ENCODE data around the gene TMEM86A.
A peak's percentile ranks its signal among the peaks of the same experiment; 100 is the strongest.

Gene TMEM86A

DNA sequence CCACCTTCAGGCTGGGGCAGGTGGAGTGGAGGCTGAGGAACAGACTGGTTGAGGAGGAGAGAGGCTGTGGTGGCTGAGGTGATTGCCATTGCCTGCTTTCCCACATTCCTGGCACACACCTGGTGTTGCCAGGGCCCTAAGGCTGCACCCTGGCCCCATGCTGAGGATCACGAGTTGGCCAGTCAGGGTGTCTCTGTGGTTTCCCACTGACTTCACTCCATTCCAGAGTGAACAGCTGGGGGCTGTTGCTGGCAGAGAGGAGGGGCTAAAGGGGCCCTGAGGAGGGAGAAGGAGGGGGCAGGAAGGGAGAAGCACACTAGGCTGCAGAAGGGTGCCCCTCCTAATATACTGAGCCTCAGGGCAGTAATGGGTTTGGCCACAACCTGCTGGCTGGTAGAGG lies 1.8 kb downstream of the TMEM86A start:
- no peak for DNase-seq

- no peak for DNase-seq
Measured at GRCh38 chr11:18700872-18701271, 2.3 kb downstream of the TMEM86A start.

GRCh38 chr11:18701614-18702216 lies 3.1 kb downstream of the TMEM86A start:
- DNase-seq, result no peak

- no peak for DNase-seq
Measured at GRCh38 chr11:18703001-18703763, 4.6 kb downstream of the TMEM86A start.

DNA sequence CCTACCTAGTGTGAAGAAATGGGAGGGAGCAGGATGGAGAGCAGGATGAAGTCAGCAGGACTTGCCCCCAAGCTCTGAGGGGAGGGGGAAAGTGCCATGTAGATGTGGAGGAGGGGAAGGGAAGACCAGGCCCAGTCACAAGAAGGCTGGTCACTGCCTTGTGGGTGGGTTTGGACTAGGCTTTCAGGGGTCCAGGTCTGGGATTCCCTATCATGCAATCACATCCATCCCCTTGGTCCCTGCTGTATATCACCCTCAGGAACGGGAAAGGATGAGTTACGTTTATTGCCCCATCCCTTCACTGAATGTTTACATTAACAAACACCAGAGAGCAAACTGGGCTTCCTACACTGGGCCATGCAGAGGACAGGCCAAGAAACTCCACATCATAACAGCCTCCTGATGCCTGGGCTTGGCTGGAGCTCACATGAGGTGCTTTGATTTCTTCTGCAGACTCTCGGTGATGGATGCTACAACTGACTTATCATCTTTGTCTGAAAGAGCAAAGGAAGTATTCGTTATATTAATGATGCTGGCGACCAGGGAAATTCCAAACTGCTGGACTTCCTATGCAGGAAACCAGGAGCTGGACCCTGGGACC lies 5.6 kb downstream of the TMEM86A start:
- no peak for DNase-seq

DNA sequence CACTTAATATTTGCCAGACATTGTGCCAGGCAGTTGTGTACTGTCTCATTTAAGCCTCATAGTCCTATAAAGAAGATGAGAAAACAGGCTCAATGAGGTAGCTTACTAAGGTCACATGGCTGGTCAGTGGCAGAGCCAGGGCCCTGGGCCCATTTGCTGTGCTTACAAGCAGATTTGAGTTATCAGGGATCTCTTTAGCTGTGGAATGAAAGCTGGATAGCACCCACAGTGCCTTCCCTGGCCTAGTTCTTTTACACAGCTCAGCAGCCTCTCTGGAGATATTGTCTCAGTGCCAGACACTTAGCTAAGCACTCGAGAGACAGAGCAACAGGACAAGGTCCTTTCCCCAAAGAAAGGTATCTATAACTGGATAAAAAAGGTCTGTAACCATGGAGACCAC lies 6.1 kb downstream of the TMEM86A start:
- DNase-seq, result no peak

- DNase-seq, result no peak
Measured at GRCh38 chr11:18705651-18706281, 7.2 kb downstream of the TMEM86A start.

DNA sequence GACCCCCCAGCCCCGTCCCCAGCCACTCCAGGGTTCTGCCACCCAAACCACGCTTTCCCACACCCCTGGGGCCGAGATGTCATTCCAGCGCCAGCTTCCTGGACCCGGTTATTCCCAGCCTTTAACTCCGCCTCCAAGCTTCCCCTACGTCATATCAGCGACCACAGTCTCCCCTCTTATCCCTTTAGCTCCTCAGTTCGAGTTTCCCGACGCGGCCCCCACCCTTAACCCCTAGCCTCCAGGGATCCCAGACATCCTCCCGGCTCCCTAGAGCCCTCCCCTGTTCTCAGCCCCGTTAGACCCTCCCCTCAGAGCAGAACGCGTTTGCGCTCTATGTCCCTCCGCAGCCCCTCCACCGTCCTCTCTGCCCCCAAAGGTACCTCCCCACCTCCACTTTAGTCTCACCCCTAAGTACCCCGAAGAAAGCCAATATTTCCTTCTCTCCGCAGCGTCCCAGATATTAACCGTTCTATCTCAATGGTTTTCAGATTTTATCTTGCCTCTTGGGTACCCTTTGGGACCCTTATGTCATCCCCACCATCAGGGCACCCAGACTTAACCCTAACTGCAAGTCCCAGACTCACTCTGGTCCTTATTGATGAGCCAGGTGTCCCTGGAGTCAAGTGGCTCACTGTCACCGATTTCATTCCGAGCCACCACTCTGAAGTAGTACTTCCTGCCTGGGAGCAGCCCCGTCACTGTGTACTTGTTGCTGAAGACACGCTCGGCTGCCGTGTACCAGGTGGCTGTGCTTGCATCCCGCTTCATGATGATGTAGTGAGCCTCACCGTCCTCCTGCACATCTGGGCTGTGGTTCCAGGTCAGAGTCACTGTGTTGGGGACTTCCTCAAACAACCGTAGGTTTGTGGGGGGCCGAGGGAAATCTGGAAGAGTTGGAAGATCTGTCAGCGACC lies 8.0 kb downstream of the TMEM86A start:
- peak; percentile 36 for DNase-seq

DNA sequence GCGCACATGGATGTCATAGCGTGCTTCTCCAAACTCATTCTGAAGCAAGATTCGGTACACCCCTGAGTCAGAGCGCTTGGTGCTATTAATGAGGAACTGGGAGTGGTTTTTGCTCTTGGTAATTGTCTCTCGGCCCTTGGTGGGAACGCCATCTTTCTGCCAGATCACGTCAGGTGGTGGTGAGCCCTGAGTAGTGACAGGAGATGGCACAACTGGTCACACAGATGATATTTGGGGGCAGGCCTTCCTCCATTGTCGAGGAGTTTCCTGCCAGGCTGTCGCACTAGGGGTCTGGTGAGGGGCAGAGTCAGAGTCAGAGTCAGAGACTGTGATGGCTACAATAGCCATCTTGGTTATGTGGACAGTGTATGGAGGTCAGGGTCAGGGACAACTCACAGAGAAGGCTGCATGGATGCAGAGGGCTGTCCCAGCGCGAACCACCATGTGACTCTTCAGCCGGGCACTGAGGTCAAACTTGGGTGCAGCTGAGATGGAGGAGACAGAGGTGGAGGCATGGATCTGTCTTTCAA lies 9.3 kb downstream of the TMEM86A start:
- no peak for DNase-seq

GRCh38 chr11:18709414-18709813 lies 10.8 kb downstream of the TMEM86A start:
- DNase-seq, result no peak

DNA sequence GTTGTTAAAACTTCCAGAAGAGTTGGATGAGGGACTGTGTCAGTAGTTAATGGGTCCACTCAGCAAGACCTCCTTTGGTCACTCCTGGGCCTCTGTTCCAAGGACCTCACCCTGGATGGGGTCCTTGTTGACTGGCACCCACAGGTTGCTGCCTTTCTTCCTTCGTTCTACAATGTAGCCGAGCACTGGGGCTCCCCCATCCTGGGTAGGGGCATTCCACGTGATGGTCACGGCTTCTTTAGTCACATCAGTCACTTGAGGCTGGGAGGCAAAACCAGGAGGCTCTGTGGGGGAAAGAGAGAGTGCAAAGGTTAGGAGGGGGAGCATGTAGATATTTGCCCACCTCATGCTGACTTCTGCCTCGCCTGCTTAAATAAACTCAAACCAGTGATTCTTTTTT lies 12.0 kb downstream of the TMEM86A start:
- DNase-seq, result no peak

GRCh38 chr11:18713646-18714442 lies 15.3 kb downstream of the TMEM86A start:
- DNase-seq, result no peak

- no peak for DNase-seq
Measured at GRCh38 chr11:18714443-18714780, 15.8 kb downstream of the TMEM86A start.

GRCh38 chr11:18715476-18715875 lies 16.9 kb downstream of the TMEM86A start:
- no peak for DNase-seq

DNA sequence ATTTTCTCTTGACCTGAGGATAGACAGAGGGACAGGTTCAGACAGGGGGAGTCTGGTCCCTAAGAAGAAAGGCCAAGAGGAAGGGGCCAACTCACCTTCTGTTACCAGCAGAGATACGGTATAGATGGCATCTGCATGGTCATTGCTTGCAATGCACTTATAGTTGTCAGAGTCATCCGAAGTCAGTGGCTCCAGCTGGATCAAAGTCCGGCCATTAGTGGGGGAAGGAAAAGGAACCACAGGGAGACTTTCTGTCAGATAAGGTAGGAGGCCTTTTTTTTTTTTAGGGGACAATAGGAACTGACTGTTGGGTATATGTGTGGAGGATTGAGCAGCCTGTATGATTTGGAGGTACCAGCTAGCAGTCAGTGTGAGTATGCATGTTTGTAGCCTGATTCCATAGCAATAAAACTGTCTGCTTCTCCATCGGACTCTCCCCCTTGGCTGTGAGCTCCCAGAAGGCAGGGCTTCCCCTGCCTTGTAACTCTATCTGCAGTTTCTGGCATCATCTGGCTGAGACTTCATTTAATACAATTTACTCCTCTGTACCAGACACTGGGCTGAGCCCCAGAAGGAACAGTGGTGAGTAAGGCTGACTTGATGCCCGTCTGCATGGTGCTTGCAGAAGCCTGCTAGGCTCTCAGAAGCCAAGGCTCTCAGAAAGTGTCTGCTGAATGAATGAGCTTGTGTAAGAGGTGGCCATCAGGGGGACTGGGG lies 21.7 kb downstream of the TMEM86A start:
- DNase-seq, result no peak

DNA sequence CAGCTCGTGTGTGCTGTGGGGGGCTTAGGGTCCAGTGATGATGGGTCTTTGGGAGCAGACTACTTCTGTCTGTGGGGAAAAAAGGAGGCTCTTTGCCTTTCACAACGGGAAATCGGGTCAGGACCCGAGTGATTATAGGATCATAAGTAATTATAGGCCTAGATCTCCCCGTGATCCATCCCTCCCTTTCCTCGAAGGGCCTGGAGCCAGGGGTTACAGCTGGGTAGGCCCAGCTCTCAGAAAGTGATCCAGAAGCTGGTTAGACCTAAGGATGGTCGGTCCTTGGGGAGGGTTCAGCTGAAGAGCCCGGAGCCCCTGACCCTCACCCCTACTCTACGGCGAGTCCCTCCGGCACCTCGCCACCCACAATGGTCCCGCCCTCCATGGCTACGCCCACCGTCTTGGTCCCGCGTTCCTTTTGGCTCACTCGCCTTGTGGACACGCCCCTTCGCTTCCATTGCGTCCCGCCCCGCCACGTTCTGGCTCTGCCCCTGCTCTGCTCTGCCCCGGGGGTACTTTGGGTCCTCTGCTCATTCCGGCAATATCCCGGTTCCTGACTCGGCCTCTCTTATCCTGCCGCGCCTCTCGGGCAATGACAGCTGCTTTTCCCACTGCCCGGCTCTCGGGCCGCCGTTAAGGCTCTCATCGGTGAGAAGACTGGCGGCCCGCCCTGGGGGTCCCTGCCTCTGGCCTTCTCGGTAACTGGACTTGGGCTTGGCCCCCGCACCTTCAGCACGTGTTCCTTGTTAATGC lies 22.4 kb downstream of the TMEM86A start:
- DNase-seq, result peak; percentile 79

GRCh38 chr11:18721561-18722292 lies 23.1 kb downstream of the TMEM86A start:
- no peak for DNase-seq

- no peak for DNase-seq
Measured at GRCh38 chr11:18722293-18722637, 23.7 kb downstream of the TMEM86A start.

GRCh38 chr11:18723991-18724390 lies 25.4 kb downstream of the TMEM86A start:
- no peak for DNase-seq

- no peak for DNase-seq
Measured at GRCh38 chr11:18726040-18726439, 27.5 kb downstream of the TMEM86A start, which contains the start of gene IGSF22. Gene IGSF22 (minus strand): TSS chr11:18726188. CDS start chr11:18724236, 1,952 bp downstream.

Measured in T-helper 9 cell (primary cell).